Uterus (tissue), 2 donors: ENCODE data around the gene CASZ1.

ENCODE experiments used
- CTCF ChIP-seq, 4 experiments: fragments of 200-600 bp in 2 of 4; fragments of 450-650 bp in 2 of 4; sonication (generic) in 2 of 4; IDR thresholded peaks; one replicate each; pipeline ENCODE4 v1.5.1; 2016 to 2019; ENCODE audit warnings: antibody characterized with exemption in 4 of 4, mild to moderate bottlenecking in 2 of 4, moderate library complexity in 1 of 4
- POLR2A ChIP-seq, 2 donors: fragments of 450-650 bp; IDR thresholded peaks; one replicate each; pipeline ENCODE4 v1.6.1; 2016; ENCODE audit warnings: antibody characterized with exemption in 2 of 2, mild to moderate bottlenecking in 1 of 2, moderate library complexity in 1 of 2

GRCh38 chr1:10608690-10609089 is 187.8 kb downstream of the CASZ1 start:
- TF ChIP-seq POLR2A (IDR thresholded peaks at IDR 0.05), result no peak
- no peak for TF ChIP-seq CTCF (IDR thresholded peaks at IDR 0.05)
